ENCODE data around the gene FBXL16. TPM values are rescaled to one million over a fixed set of nuclear protein-coding genes. Genes with fewer than 3 reads are reported as not detected.

The FBXL16 gene
- total and polyA plus RNA-seq, 2 donors (not counting 3 experiments of a cell fraction or from before 2014, with no cell fraction given): 0.07 to 0.22 TPM

GRCh38 chr16:683396-684070, 22.1 kb downstream of the FBXL16 start:
- H4K20me1 ChIP-seq (replicated peaks; ENCODE audit: control insufficient read depth, extremely low read depth, insufficient read depth, low read length): no peaks in the 10 kb centered on the region
- no peaks in the 10 kb centered on the region for H3K9me3 ChIP-seq (replicated peaks; ENCODE audit: control insufficient read depth, insufficient read depth, low read length)
- no peak overlapping the region for H3K9ac ChIP-seq (replicated peaks; ENCODE audit: extremely low read depth, insufficient read depth, low read length)
- H3K27me3 ChIP-seq (ENCODE audit: control insufficient read depth in 2 of 2, insufficient read depth in 2 of 2, low read length in 2 of 2): no peaks in the 10 kb centered on the region
- dilution Hi-C loops (cut with MboI; ENCODE audit: extremely low pct_ligation_motif_present, low sequenced_read_pairs) (no loop called here), intact Hi-C loops (cut with micrococcal nuclease) (no loop called here)
- POLR2A ChIA-PET: no interaction called here
- H3K36me3 ChIP-seq (ENCODE audit: control insufficient read depth in 2 of 2, extremely low read depth in 1 of 2, insufficient read depth in 2 of 2, low read length in 2 of 2): peaks cover 7 to 22% of the 10 kb centered on the region in 2 experiments
- H3K4me1 ChIP-seq (ENCODE audit: control insufficient read depth, extremely low read depth, insufficient read depth, low read length): peaks cover 20% of the 10 kb centered on the region
- H3K9me1 ChIP-seq (replicated peaks; ENCODE audit: control insufficient read depth, extremely low read depth, insufficient read depth, low read length): no peaks in the 10 kb centered on the region
- peak overlapping the region; percentile 29 for H3K4me2 ChIP-seq (ENCODE audit: insufficient read depth, low read length)
- FAIRE-seq: no peak
- no peak for TF ChIP-seq FOS (IDR thresholded peaks at IDR 0.05; ENCODE audit: borderline replicate concordance, insufficient read depth, low read length)
- no peak for TF ChIP-seq EZH2 (IDR thresholded peaks at IDR 0.05; ENCODE audit: borderline replicate concordance, low read depth, low read length, severe bottlenecking)
- TF ChIP-seq JUN (IDR thresholded peaks at IDR 0.05; ENCODE audit: borderline replicate concordance, insufficient read depth, insufficient read length, low read depth): no peak
- TF ChIP-seq, protein P1, sequence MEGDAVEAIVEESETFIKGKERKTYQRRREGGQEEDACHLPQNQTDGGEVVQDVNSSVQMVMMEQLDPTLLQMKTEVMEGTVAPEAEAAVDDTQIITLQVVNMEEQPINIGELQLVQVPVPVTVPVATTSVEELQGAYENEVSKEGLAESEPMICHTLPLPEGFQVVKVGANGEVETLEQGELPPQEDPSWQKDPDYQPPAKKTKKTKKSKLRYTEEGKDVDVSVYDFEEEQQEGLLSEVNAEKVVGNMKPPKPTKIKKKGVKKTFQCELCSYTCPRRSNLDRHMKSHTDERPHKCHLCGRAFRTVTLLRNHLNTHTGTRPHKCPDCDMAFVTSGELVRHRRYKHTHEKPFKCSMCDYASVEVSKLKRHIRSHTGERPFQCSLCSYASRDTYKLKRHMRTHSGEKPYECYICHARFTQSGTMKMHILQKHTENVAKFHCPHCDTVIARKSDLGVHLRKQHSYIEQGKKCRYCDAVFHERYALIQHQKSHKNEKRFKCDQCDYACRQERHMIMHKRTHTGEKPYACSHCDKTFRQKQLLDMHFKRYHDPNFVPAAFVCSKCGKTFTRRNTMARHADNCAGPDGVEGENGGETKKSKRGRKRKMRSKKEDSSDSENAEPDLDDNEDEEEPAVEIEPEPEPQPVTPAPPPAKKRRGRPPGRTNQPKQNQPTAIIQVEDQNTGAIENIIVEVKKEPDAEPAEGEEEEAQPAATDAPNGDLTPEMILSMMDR (IDR thresholded peaks at IDR 0.05; ENCODE audit: extremely low read depth in 1 of 2, insufficient read depth in 1 of 2, low read depth in 1 of 2, low read length in 2 of 2): no peak
- TF ChIP-seq MAX (IDR thresholded peaks at IDR 0.05; ENCODE audit: insufficient read depth, insufficient read length): no peak
- no peak for TF ChIP-seq POLR2AphosphoS5 (IDR thresholded peaks at IDR 0.05; ENCODE audit: insufficient read depth, low read depth, low read length)
- TF ChIP-seq POLR2A (IDR thresholded peaks at IDR 0.05; ENCODE audit: low read depth, low read length): no peak
- no peak for TF ChIP-seq GATA2 (IDR thresholded peaks at IDR 0.05; ENCODE audit: insufficient read depth, insufficient read length, low read depth, low read length)
- CTCF ChIA-PET: no interaction called here
- H3K27ac ChIP-seq (ENCODE audit: insufficient read depth, low read depth, low read length): peak overlapping the region; percentile 35
- BruUV-seq (replicated peaks): no TSS peak
- DNase-seq (ENCODE audit: low read depth, low spot score): no peak
- H3K79me2 ChIP-seq (ENCODE audit: control insufficient read depth, insufficient read depth, low read length): peaks cover 31% of the 10 kb centered on the region
- peak overlapping the region in 2 of 3 experiments; percentile 5 to 71 for H3K4me3 ChIP-seq (replicated peaks in 1 of 3; ENCODE audit: insufficient read depth in 1 of 3, low read depth in 1 of 3, low read length in 3 of 3)
- no peak overlapping the region for H2AFZ ChIP-seq (ENCODE audit: low read depth, low read length)
